ENCODE data around the gene DNAJC17. TPM values are rescaled to one million over a fixed set of nuclear protein-coding genes. Genes with fewer than 3 reads are reported as not detected.

The DNAJC17 gene
- total RNA-seq, 1 donor from 2014 or later: 10.4 TPM

- H3K4me3 ChIP-seq (ENCODE audit: low read length in 3 of 3): no peak overlapping the region
- H3K4me1 ChIP-seq (ENCODE audit: control insufficient read depth in 3 of 3, insufficient read depth in 3 of 3, low read length in 3 of 3): no peaks in the 10 kb centered on the region
- no peaks in the 10 kb centered on the region for H3K9me3 ChIP-seq (ENCODE audit: control insufficient read depth in 3 of 3, low read length in 3 of 3)
- H3K9ac ChIP-seq (ENCODE audit: low read depth in 1 of 3, low read length in 3 of 3): no peak overlapping the region
- H3K27me3 ChIP-seq (ENCODE audit: control insufficient read depth in 3 of 3, insufficient read depth in 3 of 3, low read length in 3 of 3): no peaks in the 10 kb centered on the region
- peaks cover 11 to 20% (median 18%) of the 10 kb centered on the region in 3 donors for H3K36me3 ChIP-seq (ENCODE audit: control insufficient read depth in 3 of 3, insufficient read depth in 3 of 3, low read length in 3 of 3)
- H3K27ac ChIP-seq (ENCODE audit: low read depth, low read length): peak overlapping the region; percentile 23
Measured at GRCh38 chr15:40731034-40731433, 76.2 kb downstream of the DNAJC17 start.

- H3K4me3 ChIP-seq (ENCODE audit: low read length in 3 of 3): no peak overlapping the region
- H3K9me3 ChIP-seq (ENCODE audit: control insufficient read depth in 3 of 3, low read length in 3 of 3): no peaks in the 10 kb centered on the region
- no peak overlapping the region for H3K27ac ChIP-seq (ENCODE audit: low read depth, low read length)
- H3K36me3 ChIP-seq (ENCODE audit: control insufficient read depth in 3 of 3, insufficient read depth in 3 of 3, low read length in 3 of 3): no peaks in the 10 kb centered on the region
- no peak overlapping the region for H3K9ac ChIP-seq (ENCODE audit: low read depth in 1 of 3, low read length in 3 of 3)
- no peaks in the 10 kb centered on the region for H3K27me3 ChIP-seq (ENCODE audit: control insufficient read depth in 3 of 3, insufficient read depth in 3 of 3, low read length in 3 of 3)
- H3K4me1 ChIP-seq (ENCODE audit: control insufficient read depth in 3 of 3, insufficient read depth in 3 of 3, low read length in 3 of 3): no peaks in the 10 kb centered on the region
Measured at GRCh38 chr15:40723919-40724318, 83.4 kb downstream of the DNAJC17 start.

- Histone ChIP-seq H3K27me3 (ENCODE audit: control insufficient read depth in 3 of 3, insufficient read depth in 3 of 3, low read length in 3 of 3) (no peaks in the 10 kb centered on the region), H3K4me1 (ENCODE audit: control insufficient read depth in 3 of 3, insufficient read depth in 3 of 3, low read length in 3 of 3) (no peaks in the 10 kb centered on the region), H3K4me3 (ENCODE audit: low read length in 3 of 3) (no peak overlapping the region), H3K9me3 (ENCODE audit: control insufficient read depth in 3 of 3, low read length in 3 of 3) (no peaks in the 10 kb centered on the region), H3K27ac (ENCODE audit: low read depth, low read length) (no peak overlapping the region), H3K9ac (ENCODE audit: low read depth in 1 of 3, low read length in 3 of 3) (no peak overlapping the region), H3K36me3 (ENCODE audit: control insufficient read depth in 3 of 3, insufficient read depth in 3 of 3, low read length in 3 of 3) (no peaks in the 10 kb centered on the region)
Measured at GRCh38 chr15:40722934-40723333, 84.3 kb downstream of the DNAJC17 start.

GRCh38 chr15:40722354-40722753, 84.9 kb downstream of the DNAJC17 start:
- no peaks in the 10 kb centered on the region for H3K9me3 ChIP-seq (ENCODE audit: control insufficient read depth in 3 of 3, low read length in 3 of 3)
- no peak overlapping the region for H3K27ac ChIP-seq (ENCODE audit: low read depth, low read length)
- no peaks in the 10 kb centered on the region for H3K4me1 ChIP-seq (ENCODE audit: control insufficient read depth in 3 of 3, insufficient read depth in 3 of 3, low read length in 3 of 3)
- H3K9ac ChIP-seq (ENCODE audit: low read depth in 1 of 3, low read length in 3 of 3): no peak overlapping the region
- no peaks in the 10 kb centered on the region for H3K36me3 ChIP-seq (ENCODE audit: control insufficient read depth in 3 of 3, insufficient read depth in 3 of 3, low read length in 3 of 3)
- H3K4me3 ChIP-seq (ENCODE audit: low read length in 3 of 3): no peak overlapping the region
- no peaks in the 10 kb centered on the region for H3K27me3 ChIP-seq (ENCODE audit: control insufficient read depth in 3 of 3, insufficient read depth in 3 of 3, low read length in 3 of 3)

- no peaks in the 10 kb centered on the region for H3K4me1 ChIP-seq (ENCODE audit: control insufficient read depth in 3 of 3, insufficient read depth in 3 of 3, low read length in 3 of 3)
- H3K27ac ChIP-seq (ENCODE audit: low read depth, low read length): no peak overlapping the region
- no peaks in the 10 kb centered on the region for H3K9me3 ChIP-seq (ENCODE audit: control insufficient read depth in 3 of 3, low read length in 3 of 3)
- no peak overlapping the region for H3K4me3 ChIP-seq (ENCODE audit: low read length in 3 of 3)
- no peaks in the 10 kb centered on the region for H3K27me3 ChIP-seq (ENCODE audit: control insufficient read depth in 3 of 3, insufficient read depth in 3 of 3, low read length in 3 of 3)
- no peak overlapping the region for H3K9ac ChIP-seq (ENCODE audit: low read depth in 1 of 3, low read length in 3 of 3)
- H3K36me3 ChIP-seq (ENCODE audit: control insufficient read depth in 3 of 3, insufficient read depth in 3 of 3, low read length in 3 of 3): no peaks in the 10 kb centered on the region
Measured at GRCh38 chr15:40721701-40722100, 85.6 kb downstream of the DNAJC17 start.

- Histone ChIP-seq H3K9ac (ENCODE audit: low read depth in 1 of 3, low read length in 3 of 3) (no peak overlapping the region), H3K27ac (ENCODE audit: low read depth, low read length) (no peak overlapping the region), H3K9me3 (ENCODE audit: control insufficient read depth in 3 of 3, low read length in 3 of 3) (no peaks in the 10 kb centered on the region), H3K36me3 (ENCODE audit: control insufficient read depth in 3 of 3, insufficient read depth in 3 of 3, low read length in 3 of 3) (no peaks in the 10 kb centered on the region), H3K4me1 (ENCODE audit: control insufficient read depth in 3 of 3, insufficient read depth in 3 of 3, low read length in 3 of 3) (no peaks in the 10 kb centered on the region), H3K4me3 (ENCODE audit: low read length in 3 of 3) (no peak overlapping the region), H3K27me3 (ENCODE audit: control insufficient read depth in 3 of 3, insufficient read depth in 3 of 3, low read length in 3 of 3) (no peaks in the 10 kb centered on the region)
Measured at GRCh38 chr15:40716165-40716564, 91.1 kb downstream of the DNAJC17 start.

Small RNAs within 50 kb of the gene (small RNA-seq; reads per million reads assigned to genes)
- not detected for gene SUMO2P15

Other genes with a start within 250 kb of the DNAJC17 start
- 11.0 TPM for gene CCDC32, start 242.4 kb downstream of the DNAJC17 start, total RNA-seq
- gene RPUSD2, start 238.2 kb downstream of the DNAJC17 start, total RNA-seq: 10.4 TPM
- gene KNL1, start 213.2 kb downstream of the DNAJC17 start, total RNA-seq: 6.3 TPM
- 1.6 TPM for gene RAD51, start 112.3 kb downstream of the DNAJC17 start, total RNA-seq
- 14.6 TPM for gene RMDN3, start 52.2 kb downstream of the DNAJC17 start, total RNA-seq
- gene GCHFR, start 43.4 kb downstream of the DNAJC17 start, total RNA-seq: 1.6 TPM
- gene C15orf62, start 37.5 kb downstream of the DNAJC17 start, total RNA-seq: not detected
- gene ZFYVE19, start 384 bp downstream of the DNAJC17 start, total RNA-seq: 19.8 TPM
- gene PPP1R14D, start 21.2 kb upstream of the DNAJC17 start, total RNA-seq: not detected
- gene SPINT1, start 36.6 kb upstream of the DNAJC17 start, total RNA-seq: under 0.01 TPM
- gene RHOV, start 66.8 kb upstream of the DNAJC17 start, total RNA-seq: 1.0 TPM
- 20.9 TPM for gene VPS18, start 87.0 kb upstream of the DNAJC17 start, total RNA-seq
- gene DLL4, start 121.9 kb upstream of the DNAJC17 start, total RNA-seq: 11.5 TPM
- gene CHAC1, start 146.0 kb upstream of the DNAJC17 start, total RNA-seq: 0.52 TPM